ENCODE measurements around the gene CYB5R3.

The CYB5R3 gene

GRCh38 chr22:42692239-42693054 is 43.3 kb upstream of the CYB5R3 start:
- H3K27ac ChIP-seq, result no peak overlapping the region
- TF ChIP-seq CTCF (conservative IDR thresholded peaks at IDR 0.05), result no peak

GRCh38 chr22:42691440-42691839 is 42.2 kb upstream of the CYB5R3 start:
- H3K27ac ChIP-seq, result no peak overlapping the region
- TF ChIP-seq CTCF (conservative IDR thresholded peaks at IDR 0.05), result no peak

GRCh38 chr22:42688241-42689211 is 39.3 kb upstream of the CYB5R3 start:
- H3K27ac ChIP-seq, result peak overlapping the region; percentile 61
- no peak for TF ChIP-seq CTCF (conservative IDR thresholded peaks at IDR 0.05)

GRCh38 chr22:42686756-42687491 is 37.7 kb upstream of the CYB5R3 start:
- no peak for TF ChIP-seq CTCF (conservative IDR thresholded peaks at IDR 0.05)
- no peak overlapping the region for H3K27ac ChIP-seq

GRCh38 chr22:42685941-42686653 is 36.9 kb upstream of the CYB5R3 start:
- no peak for TF ChIP-seq CTCF (conservative IDR thresholded peaks at IDR 0.05)
- H3K27ac ChIP-seq, result no peak overlapping the region

- no peak for TF ChIP-seq CTCF (conservative IDR thresholded peaks at IDR 0.05)
Measured at GRCh38 chr22:42684462-42685195, 35.4 kb upstream of the CYB5R3 start.

More at GRCh38 chr22:42684462-42685195, 35.4 kb upstream of the CYB5R3 start:
- H3K27ac ChIP-seq, result no peak overlapping the region

Data from VCaP (cell line).